Activated T-cell treated with anti-CD3 and anti-CD28 coated beads, Interleukin-2, amount 50 U/mL, for 48 hours (primary cell): ENCODE results near the gene KCNJ15.
"Not testable (repeated sequence)": the region's sequence is repeated elsewhere in the genome, so short reads cannot be mapped to it uniquely, and the experiment has no call there.

ENCODE experiments used
- DNase-seq, 2 experiments: peaks; one replicate each; pipeline ENCODE4 v3.0.0-alpha.2; 2020

KCNJ15 gene

DNA sequence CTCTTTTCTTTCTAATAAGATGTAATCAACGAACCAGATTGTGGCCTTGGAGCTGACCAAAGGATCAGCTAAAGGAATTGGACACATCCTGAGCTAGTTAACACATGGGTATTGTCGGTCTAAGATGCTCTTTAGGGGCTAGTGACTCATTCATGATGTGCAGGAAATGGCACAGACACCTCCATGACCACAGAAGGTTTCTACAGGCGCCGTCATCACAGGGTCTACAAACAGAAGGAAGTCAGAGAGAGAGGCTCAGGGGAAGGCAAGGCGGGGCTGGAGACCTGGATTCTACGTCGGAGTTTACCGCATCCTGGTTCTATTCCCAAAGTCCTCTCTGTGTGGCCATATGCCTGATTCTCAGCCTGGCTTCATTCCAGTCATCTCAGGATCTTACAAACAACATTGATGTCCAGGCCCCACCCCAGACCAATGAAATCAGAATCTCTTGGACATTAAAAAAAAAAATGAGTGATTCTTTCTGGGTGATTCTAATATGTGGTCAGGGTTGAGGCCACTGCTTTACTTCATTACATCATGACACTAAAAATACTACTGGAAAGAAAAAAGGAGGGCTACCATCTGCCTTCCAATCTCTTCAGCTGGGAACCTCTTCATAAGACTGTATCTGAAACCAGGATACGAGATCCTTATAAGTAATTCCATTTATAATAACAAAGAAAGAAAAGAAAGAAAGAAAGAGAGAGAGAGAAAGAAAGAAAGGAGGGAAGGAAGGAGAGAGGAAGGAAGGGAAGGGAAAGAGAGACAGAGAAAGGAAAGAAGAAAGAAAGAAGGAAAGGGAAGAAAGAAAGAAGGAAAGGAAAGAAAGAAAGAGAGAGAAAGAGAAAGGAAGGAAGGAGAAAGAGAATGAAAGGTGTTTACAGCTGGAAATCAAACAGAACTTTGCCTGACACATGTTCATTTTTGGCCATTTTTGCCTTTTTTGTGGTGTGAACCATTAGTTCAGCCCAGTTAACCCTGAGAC is 11.6 kb upstream of the KCNJ15 start:
- DNase-seq = peak; percentile 69 to 73

DNA sequence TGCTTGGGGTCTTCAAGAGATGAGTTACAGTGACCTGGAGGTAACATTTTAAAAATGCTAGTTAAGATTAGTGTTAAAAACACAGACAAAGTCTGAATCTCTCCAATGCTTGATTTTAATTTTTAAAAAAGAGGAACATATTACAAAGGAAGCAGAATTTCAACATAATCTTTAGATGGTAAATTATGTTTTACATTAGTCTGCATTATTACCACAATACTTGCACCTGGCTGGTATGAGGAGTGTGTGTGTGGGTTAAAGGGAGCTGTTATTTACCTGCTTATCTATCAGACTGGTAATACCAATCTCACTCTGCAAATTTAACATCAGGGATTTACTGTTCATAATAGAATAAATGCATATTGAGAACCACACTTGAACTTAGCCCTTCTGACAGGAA is 10.3 kb upstream of the KCNJ15 start:
- no peak for DNase-seq

DNA sequence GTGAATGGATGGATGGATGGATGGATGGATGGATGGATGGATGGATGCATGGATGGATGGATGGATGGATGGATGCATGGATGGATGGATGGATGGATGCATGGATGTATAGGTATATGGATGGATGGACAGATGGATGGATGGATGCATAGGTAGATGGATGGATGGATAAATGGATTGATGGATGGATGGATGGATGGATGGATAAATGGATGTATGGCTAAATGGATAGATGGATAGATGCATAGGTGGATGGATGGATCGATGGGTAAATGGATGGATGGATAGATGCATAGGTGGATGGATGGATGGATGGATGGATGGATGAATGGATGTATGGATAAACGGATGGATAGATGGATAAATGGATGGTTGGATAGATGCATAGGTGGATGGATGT is 9.7 kb upstream of the KCNJ15 start:
- not testable (repeated sequence) for DNase-seq

DNA sequence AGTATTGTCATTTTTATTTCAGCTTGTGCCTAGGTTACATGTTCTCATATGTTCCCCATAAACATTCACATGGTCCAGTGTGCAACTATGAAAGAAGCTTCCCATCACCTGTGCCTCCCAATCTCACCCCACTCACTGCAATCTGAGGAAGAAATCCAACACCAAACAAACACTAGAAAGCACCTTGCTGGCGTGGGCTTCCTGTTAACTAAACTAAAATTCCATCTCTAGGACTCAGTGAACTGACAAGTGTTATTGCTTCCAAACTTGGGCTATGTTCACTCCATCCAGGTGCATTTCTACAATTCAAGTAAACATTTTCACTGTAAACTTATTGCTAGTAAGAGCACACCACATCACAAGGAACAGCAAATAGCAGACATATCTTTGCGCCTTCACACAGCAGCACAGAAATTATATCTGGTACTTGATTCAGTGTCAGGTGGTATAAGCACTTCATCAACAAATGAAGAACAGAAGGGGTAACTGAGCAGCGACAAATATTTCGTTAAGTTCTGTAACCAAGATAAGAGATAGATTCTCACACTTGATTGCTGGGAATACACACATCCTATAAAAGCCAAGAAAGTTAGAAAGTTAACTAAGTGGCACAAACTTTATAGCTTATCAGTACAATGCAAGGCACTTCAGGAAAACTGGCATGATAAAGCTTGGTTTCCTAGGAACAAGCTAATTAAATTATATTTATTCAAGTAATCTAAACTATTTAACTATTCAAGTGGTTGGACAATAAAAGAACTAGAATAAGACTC is 8.9 kb upstream of the KCNJ15 start:
- DNase-seq = no peak

DNA sequence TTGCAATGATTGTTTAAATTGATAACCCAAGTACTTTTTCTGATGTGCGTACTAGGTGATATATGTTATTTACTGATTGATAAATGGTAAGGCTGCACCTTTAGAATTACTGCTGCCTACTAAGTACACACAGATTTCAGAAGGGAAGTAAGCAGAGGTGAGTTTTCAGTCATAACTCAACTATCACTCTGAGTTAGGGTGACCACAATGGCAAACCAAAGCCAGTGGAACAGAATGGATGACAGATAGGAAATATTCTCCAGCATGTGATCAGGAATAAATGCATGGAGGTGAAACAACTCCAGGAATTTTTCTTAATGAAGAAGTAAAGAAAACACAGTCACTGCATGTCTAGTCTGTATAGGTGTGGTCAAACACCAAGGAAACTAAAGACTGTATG is 7.5 kb upstream of the KCNJ15 start:
- DNase-seq = no peak

DNA sequence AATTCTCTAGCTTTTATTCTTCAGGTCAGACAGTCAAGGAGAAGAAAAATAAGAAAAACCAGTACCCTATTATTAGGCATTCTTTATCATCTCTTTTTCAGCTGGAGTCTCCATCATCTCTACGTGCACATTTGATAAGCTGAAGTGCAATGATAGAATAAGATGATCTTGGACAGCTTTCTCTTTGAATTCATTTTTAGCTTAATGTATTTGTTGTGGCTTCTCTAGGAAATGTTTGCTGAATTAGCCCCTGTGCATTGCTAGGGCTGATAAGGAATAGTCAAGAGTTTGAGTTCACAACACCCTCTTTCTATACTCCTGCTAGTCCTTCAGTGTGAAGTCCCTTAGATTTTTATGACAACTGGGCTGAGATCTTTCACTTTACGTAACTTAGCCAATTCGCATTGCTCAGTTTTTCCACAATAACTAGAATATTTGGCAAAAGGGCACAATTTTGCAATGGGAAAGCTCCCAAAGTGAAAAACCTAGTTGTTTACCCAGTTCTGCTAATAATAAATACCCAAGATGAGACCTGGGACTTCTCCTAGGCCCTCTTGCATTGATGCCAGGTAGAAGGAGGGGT is 7.0 kb upstream of the KCNJ15 start:
- DNase-seq = no peak

DNA sequence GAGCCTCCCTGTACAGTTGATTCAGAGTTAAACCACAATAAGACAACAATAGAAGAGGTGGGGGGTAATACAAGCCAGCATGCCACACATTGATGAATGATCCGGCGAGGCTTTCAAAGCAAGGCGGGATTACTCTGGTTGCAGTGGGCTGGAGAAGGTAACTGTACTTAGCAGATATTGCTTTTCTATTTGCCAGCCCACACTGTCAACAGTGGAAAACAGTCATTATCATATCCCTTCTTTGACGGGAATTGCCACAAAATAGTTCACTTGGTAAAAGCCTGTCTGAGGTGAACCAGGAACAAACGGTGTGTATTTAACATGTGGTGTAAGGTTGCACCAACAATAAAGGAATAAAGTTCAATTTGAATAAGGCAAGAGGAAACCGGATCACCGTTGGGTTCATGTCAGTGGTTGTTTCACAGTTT is 5.8 kb upstream of the KCNJ15 start:
- DNase-seq = no peak

DNA sequence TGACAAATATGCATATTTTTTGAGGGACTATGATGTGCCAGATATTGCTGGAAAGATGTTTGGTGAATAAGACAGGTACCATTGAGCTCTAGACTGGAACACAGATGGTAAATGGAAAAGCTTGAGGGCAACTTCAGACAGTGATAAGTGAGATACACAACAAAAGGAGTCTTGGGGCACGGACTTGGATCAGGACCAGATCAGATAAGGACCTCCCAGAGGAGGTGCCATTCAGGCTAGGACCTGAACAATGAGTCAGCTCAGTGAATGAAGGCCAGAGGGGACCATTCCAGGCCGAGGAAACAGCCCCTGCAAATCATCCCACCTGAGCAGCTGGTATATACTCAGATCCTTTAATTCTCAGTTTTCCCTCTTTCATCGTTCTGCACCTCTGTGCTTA is 1.8 kb upstream of the KCNJ15 start:
- no peak for DNase-seq

DNA sequence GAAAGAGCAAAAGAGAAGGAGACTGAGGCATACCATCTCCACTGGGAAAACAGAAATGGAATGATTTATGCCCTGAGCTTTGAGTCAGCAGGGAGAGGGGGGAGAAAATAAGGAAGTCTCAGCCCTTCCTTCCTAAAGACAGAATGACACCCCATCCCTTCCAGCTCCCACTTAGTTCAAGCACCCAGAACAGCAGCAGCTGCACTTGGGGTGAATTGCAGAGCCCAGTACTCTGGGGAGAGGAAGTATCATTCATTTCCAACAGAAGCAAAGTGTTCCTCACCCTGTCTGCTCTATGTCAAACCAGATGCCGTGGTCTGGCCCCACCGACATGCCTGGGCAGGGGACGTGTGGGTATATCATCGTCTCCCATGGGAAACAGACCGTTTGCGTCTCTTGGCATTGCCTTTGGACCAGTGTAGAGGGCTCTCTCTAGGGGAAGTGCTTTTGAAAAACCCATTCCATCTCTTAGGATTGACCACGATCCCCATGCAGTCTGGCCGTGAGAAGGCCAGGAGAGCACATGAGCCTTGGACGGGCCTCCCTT is 1.1 kb upstream of the KCNJ15 start:
- no peak for DNase-seq

DNA sequence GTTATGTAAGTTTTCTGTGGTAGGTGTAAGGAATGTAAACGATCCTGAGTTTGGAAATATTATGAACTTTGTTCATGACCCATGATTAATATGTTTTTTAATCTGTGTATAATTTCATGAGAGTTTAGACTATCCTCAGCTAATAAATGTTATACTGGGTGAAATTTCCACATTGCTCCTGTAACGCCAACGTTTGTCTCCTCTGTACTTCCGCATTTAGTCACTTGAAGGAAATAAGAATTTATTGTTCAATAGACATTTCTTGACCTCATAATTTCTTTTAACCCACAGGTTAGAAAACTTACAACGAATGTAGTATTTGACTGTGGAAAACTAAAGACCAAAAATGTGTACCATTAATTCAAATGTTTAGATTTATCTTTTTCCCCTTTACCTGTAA is 876 bp downstream of the KCNJ15 start:
- DNase-seq = no peak

DNA sequence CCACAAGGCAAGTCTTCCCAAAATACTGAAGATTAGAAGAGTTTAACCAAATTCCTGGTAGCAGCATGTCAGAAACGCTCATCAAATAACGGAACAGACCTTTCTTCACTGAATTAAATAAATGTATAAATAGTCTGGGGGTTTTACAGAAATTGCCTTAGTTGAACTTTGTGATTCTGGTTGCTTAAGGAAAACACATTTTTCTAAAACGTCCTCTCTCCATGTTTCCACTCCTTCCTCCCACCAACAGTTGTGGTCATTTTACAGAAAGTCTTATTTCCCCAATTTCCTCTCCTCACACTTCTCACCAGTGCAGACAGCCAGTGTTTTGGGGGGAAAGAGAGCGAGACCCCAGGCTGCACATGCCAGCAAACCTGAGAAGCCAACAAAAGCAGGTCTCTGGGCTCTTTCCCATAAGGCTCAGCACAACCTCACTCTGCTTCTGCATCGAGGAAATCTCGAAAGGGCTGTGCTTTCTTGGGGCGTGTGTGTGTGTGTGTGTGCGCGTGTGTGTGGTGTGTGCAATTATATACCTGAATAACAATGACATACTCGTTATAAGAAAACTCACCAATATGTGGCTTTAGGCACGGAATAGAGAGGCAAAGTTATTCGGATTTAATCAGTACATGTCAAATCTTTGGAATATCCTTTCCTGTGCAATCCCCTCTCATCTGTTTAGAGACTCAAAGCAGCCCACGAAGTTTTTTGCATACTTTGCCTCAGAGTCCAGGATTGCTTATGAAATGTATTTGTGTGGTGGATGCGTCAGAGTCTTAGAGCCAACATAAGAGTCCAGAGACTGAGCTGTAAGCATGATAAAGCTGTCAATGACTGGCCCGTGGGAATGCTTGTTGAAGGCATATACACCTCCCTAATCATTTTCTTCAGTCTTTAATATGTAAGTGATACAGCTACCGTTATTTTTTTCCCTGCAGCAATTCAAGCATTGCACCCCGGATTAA is 2.0 kb downstream of the KCNJ15 start:
- DNase-seq = no peak

DNA sequence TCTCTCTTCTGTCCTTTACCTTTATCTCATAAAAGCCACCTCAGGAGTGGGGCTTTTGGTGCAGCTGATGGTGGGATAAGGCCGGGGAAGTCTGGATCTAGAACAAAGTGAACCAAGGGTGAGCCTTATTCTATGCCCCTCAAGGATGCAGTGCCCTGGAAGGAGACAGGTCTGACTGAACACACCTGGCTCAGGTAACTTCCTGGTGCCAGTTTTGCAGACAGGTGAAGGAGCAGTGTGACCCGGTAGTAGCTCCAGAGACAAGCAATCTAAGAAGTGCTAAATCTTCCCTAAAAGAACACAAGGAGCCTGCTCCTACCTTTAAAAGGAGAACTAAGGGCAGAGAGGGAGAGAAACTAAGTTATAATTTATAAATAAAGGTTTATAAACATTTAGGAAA is 2.9 kb downstream of the KCNJ15 start:
- DNase-seq = no peak

DNA sequence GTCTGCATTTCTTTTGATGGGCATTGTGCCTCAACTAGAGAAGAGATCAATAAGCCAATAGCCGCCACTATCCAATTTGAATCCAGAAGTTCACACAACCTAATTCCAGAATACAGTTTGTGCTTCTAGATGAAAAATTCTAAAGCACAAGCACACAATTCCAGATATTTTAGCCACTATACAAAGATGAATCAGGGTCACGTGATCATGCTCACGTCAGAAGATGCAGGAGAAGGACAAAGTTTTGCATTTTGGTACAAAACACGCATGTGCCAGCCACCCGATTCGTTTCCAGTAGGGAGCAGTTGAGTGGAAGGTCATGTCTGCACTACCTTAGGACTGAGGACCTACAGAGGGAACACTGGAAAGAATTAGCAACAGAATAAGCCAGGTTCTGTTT is 3.6 kb downstream of the KCNJ15 start:
- no peak for DNase-seq

DNA sequence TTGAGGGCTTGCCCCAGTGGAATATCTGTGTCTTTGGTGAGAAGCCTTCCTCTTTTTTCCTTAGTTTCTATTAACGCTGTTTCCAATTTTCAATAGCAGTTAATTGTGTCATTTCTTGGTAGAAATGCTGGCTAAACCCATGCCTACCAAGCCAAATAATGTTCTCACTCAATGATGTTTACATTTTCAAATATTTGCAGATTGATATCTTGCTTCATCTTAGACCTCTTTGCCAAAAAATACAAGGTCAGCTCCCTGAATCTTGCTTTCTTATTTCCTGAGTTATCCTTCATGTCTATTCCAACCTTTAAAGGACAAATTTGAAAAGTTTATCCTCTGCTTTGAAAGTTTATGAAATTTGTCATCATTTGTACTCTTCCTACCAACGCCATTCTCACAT is 5.1 kb downstream of the KCNJ15 start:
- DNase-seq = no peak

DNA sequence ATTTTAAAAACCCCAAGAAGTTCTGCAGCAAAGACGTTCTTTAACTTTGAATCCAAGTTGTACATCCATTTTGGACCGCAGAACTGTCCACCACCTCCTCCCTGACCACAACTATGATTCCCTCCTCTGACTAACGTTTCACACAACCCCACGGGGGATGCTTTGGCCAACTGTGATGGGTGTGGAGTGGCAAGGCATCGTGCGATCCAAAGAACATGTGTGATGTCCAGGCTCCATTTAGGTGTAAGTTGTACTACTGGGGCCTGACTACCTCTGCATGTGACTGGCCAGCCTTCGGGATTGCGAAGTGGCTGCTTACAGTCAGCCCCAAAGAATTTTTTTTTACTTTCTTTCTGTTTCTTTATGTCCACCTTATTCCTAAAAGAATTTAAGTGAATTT is 6.7 kb downstream of the KCNJ15 start:
- no peak for DNase-seq

DNA sequence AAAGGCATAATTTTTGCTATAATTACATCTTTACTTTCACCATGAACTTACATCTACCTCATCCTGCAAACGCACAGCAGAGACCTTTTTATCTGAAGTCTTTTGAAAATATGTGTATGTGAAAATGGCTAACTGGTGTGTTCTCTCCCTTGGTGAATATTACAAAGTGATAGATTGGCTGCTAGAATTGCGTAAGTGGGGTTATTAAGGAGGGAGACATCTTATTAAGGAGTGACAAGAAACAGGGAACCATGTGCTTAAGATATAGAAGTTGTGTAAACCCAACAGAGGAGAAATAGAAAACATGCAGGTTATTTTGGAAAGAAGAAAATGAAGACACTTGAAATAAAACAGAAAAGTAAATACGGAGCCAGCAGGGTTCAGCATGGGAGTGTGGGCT is 7.8 kb downstream of the KCNJ15 start:
- no peak for DNase-seq

DNA sequence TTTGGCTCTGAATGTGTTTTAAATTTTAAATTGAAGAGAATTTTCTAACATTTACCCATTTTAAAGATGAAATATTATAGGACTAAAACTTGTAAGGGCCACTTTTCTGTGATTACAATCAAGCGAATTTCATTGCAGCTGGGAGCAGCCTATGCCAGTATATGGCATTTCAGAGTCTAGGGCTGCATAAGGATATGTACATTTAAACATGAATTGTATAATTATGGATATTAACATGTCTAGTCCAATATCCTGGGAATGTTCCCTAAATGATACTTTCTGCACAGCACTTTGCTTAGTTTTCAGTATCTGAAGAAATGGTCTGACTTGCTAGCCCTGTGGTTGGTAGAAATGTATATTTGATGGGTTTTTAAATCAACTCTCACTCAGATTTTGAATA is 8.4 kb downstream of the KCNJ15 start:
- no peak for DNase-seq

DNA sequence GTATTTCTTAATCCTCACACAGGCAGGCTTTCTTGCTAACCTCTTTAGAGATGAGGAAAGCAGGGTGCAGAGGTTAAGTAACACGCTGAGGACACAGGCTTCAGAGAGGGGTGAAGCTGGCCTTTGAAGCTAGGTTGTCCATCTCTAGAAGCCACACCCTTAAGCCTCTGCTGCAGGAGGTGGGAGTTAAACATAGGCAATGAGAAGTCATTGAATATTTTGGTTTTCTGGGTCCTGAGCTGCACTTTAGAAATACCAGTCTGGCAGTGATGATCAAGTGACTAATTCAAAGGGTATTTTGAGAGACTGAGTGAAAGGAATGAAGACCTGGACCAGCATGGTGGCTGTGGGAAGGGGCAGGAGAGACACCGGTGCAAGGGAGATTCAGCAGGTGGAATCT is 9.9 kb downstream of the KCNJ15 start:
- DNase-seq = no peak

DNA sequence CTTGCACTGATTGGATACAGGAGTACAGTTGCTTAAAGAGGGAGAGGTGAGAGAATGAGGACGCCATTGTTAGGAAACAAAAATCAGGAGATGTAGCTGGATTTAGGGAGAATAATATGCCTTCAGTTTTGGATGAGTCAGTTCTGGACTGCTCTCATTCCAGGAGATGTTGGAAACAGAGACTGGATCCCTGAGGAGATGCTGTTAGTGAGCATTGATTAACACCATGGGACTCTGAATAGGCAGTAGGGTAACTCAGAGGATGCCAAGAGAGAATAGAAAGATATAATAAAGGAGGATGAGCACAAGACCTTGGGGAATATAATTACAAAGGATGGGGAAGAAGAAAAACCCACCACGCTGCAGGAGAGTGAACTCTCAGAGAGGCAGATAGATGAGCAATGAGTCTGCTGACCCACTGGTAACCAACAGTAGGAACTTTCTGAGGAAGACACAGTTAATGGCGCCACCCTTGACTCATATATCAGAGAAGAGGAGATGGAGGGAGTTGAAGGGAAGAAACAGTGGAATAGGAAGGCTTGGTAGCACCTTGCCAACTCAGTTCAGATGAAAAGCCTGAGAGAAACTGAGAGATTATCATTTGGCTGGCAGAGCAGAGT is 10.5 kb downstream of the KCNJ15 start:
- DNase-seq = no peak

DNA sequence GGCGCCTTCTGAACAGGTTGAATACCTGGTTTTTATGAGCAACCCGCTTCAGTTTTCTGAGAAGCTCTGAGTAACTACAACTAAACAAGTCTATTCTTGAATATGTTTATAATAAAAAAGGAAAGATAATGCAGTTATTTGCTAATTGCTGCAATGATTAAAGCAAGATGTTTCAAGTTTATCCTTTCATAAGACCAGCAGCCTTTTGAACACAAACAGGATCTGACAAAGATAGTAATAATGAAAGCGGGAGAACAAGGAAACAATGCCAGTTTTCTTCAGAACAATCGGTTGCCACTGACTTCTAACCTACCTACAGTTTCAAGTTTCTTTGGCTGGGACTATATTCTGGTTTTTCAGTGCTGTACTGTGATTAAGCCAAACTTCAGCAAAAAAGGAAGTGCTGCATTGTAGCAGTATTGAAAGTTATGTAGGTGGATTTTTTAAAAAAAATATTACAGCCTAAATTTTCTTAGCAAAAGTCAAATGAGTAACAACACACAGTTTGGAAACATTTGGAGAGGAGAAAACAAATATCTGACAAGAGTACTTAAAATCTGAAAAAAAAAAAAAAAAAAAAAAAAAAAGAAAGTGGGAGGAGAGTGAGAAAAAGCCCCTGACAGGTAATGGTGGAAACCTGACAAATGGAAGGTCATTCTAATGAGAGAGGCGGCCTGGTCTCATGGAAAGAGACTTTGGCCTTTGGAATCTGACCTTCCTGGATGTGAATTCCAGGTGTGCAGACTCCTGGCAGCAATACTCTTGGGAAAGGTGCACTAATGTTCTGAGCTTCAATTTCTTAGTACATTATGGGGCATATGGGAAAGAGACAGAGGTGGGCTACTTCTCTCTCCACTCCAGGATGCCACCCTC is 11.4 kb downstream of the KCNJ15 start:
- DNase-seq = no peak
